ENCODE measurements around the gene PKP4. TPM values are rescaled to one million over a fixed set of nuclear protein-coding genes. Genes with fewer than 3 reads are reported as not detected.
"Not testable (repeated sequence)": the region's sequence is repeated elsewhere in the genome, so short reads cannot be mapped to it uniquely, and the experiment has no call there.

PKP4 gene
- total and polyA plus RNA-seq, 2 donors (not counting 1 experiment from before 2014, with no cell fraction given), result 44.5 to 56.3 TPM

DNA sequence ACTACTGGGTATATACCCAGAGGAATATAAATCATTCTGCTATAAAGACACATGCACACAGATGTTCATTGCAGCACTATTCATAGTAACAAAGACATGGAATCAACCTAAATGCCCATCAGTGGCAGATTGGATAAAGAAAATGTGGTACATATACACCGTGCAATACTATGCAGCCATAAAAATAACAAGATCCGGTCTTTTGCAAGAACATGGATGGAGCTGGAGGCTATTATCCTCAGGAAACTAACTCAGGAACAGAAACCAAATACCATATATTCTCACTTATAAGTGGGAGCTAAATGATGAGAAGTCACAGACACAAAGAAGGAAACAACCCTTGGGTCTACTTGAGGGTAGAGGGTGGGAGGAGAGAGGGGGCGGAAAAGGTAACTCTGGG lies 16.5 kb downstream of the PKP4 start:
- not testable (repeated sequence) for DNase-seq (ENCODE audit: low read depth in 2 of 2); H3K9ac ChIP-seq (ENCODE audit: insufficient read depth, low read length); H3K4me2 ChIP-seq (ENCODE audit: extremely low read depth, insufficient read depth, low read length); H3K4me1 ChIP-seq (ENCODE audit: control insufficient read depth, extremely low read depth, insufficient read depth, low read length); H3K4me3 ChIP-seq (replicated peaks in 1 of 4; ENCODE audit: control extremely low read depth in 1 of 4, insufficient read depth in 1 of 4, low read depth in 3 of 4, low read length in 4 of 4); H3K36me3 ChIP-seq (ENCODE audit: control insufficient read depth, insufficient read depth, low read length); H3K27me3 ChIP-seq (ENCODE audit: control insufficient read depth, insufficient read depth, low read length); H2AFZ ChIP-seq (ENCODE audit: low read length); H3K9me3 ChIP-seq (ENCODE audit: control insufficient read depth, insufficient read depth, low read depth, low read length); H3K27ac ChIP-seq (ENCODE audit: insufficient read depth, low read length); H4K20me1 ChIP-seq (ENCODE audit: control insufficient read depth, extremely low read depth, insufficient read depth, low read length)
- peaks cover 12% of the 10 kb centered on the region for H3K79me2 ChIP-seq (ENCODE audit: control insufficient read depth, insufficient read depth, low read length)

DNA sequence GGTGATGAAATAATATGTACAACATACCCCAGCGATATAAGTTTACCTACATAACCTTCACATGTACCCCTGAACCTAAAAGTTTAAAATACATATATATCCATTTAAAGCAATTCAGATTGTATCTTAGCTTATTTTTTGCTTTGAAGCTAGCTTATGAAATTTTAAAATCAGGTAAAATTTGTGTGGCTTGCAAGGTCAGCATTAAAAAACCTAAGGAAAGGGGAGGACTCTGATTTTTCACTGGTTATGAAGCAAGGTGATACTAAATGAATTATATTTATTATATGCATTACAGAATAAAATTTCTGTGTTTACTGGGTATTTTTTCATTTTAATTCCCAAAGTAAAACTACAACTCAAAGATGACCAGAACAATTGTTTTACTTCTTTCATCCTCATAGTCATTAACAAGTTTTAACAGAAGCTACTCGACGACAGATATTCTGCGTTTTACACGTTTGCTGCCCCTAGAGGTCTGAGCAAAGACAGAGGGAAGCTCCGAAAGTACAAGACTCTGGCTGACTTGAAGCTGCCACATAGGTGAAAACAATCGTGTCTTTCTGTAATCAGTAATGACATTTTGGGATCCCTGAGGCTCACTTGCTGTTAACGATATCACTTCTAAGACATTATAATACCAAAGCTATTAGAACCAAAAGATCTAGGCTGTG lies 17.1 kb downstream of the PKP4 start:
- H3K79me2 ChIP-seq (ENCODE audit: control insufficient read depth, insufficient read depth, low read length), result peaks cover 8% of the 10 kb centered on the region
- no peak overlapping the region for H3K4me3 ChIP-seq (replicated peaks in 1 of 4; ENCODE audit: control extremely low read depth in 1 of 4, insufficient read depth in 1 of 4, low read depth in 3 of 4, low read length in 4 of 4)

DNA sequence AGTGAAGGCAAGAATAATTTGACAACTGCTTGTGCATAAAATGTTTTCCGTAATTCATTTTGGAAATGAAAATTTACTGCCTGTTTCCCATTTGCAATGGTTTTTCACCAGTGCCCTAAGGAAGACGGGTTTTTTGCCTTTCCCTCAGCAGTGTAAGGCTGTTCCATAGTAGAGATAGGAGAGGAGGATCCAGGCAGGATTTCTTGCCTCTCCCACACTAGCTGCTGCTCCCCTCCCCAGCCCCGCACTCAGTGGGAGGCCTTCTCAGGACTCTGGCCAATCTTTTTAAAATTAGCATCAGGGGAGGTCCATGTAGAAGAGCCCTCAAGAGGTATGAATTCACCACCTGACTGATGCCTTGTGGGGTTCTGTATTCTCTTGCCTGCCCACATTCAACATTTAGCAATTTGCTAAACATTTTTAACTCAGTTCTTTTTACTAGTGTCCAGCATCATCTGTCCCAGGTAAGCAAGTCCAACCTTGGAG lies 17.8 kb downstream of the PKP4 start:
- H3K27ac ChIP-seq (ENCODE audit: insufficient read depth, low read length); H3K4me3 ChIP-seq (replicated peaks in 1 of 4; ENCODE audit: control extremely low read depth in 1 of 4, insufficient read depth in 1 of 4, low read depth in 3 of 4, low read length in 4 of 4); H3K27me3 ChIP-seq (ENCODE audit: control insufficient read depth, insufficient read depth, low read length); DNase-seq (ENCODE audit: low read depth in 2 of 2); H2AFZ ChIP-seq (ENCODE audit: low read length); H3K9me3 ChIP-seq (ENCODE audit: control insufficient read depth, insufficient read depth, low read depth, low read length); H3K4me2 ChIP-seq (ENCODE audit: extremely low read depth, insufficient read depth, low read length); H3K36me3 ChIP-seq (ENCODE audit: control insufficient read depth, insufficient read depth, low read length); H4K20me1 ChIP-seq (ENCODE audit: control insufficient read depth, extremely low read depth, insufficient read depth, low read length); H3K9ac ChIP-seq (ENCODE audit: insufficient read depth, low read length); H3K4me1 ChIP-seq (ENCODE audit: control insufficient read depth, extremely low read depth, insufficient read depth, low read length); H3K79me2 ChIP-seq (ENCODE audit: control insufficient read depth, insufficient read depth, low read length): not testable (repeated sequence)

More for the DNA sequence above, 17.1 kb downstream of the PKP4 start:
- Histone ChIP-seq H4K20me1 (ENCODE audit: control insufficient read depth, extremely low read depth, insufficient read depth, low read length) (no peaks in the 10 kb centered on the region), H3K36me3 (ENCODE audit: control insufficient read depth, insufficient read depth, low read length) (no peaks in the 10 kb centered on the region), H3K27ac (ENCODE audit: insufficient read depth, low read length) (no peak overlapping the region), H3K9me3 (ENCODE audit: control insufficient read depth, insufficient read depth, low read depth, low read length) (no peaks in the 10 kb centered on the region), H2AFZ (ENCODE audit: low read length) (no peak overlapping the region), H3K27me3 (ENCODE audit: control insufficient read depth, insufficient read depth, low read length) (no peaks in the 10 kb centered on the region), H3K4me2 (ENCODE audit: extremely low read depth, insufficient read depth, low read length) (no peak overlapping the region), H3K9ac (ENCODE audit: insufficient read depth, low read length) (no peak overlapping the region), H3K4me1 (ENCODE audit: control insufficient read depth, extremely low read depth, insufficient read depth, low read length) (peaks cover 2% of the 10 kb centered on the region)
- TF ChIP-seq EZH2 (IDR thresholded peaks at IDR 0.05; ENCODE audit: low read length, missing control alignments), result no peak
- TF ChIP-seq, protein P1, sequence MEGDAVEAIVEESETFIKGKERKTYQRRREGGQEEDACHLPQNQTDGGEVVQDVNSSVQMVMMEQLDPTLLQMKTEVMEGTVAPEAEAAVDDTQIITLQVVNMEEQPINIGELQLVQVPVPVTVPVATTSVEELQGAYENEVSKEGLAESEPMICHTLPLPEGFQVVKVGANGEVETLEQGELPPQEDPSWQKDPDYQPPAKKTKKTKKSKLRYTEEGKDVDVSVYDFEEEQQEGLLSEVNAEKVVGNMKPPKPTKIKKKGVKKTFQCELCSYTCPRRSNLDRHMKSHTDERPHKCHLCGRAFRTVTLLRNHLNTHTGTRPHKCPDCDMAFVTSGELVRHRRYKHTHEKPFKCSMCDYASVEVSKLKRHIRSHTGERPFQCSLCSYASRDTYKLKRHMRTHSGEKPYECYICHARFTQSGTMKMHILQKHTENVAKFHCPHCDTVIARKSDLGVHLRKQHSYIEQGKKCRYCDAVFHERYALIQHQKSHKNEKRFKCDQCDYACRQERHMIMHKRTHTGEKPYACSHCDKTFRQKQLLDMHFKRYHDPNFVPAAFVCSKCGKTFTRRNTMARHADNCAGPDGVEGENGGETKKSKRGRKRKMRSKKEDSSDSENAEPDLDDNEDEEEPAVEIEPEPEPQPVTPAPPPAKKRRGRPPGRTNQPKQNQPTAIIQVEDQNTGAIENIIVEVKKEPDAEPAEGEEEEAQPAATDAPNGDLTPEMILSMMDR (conservative IDR thresholded peaks at IDR 0.05 in 1 of 2, IDR thresholded peaks at IDR 0.05 in 1 of 2; ENCODE audit: low read depth in 1 of 2, low read length in 2 of 2), result no peak
- DNase-seq (ENCODE audit: low read depth in 2 of 2), result no peak

DNA sequence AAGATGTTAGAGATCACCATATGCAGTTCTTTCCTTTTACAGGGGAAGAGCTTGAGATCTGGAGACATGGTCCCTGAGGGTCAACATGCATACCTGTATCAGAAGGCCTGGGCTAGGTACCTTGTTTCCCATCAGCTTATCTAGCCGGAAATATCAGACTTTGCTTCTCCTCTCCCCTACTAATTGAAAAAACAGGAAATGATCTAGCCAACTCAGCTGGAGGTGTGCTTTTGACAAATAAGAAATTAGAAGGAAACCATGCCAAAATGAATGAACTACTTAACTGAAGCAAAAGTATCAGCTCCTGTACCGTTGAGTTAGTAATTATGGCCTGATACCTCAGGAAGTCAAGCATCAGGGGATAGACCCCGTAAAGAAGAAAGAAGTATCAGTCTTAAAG lies 20.4 kb downstream of the PKP4 start:
- Histone ChIP-seq H3K36me3 (ENCODE audit: control insufficient read depth, insufficient read depth, low read length) (no peaks in the 10 kb centered on the region), H3K4me1 (ENCODE audit: control insufficient read depth, extremely low read depth, insufficient read depth, low read length) (peaks cover 3% of the 10 kb centered on the region), H3K27me3 (ENCODE audit: control insufficient read depth, insufficient read depth, low read length) (no peaks in the 10 kb centered on the region), H4K20me1 (ENCODE audit: control insufficient read depth, extremely low read depth, insufficient read depth, low read length) (no peaks in the 10 kb centered on the region), H3K4me2 (ENCODE audit: extremely low read depth, insufficient read depth, low read length) (no peak overlapping the region), H3K4me3 (replicated peaks in 1 of 4; ENCODE audit: control extremely low read depth in 1 of 4, insufficient read depth in 1 of 4, low read depth in 3 of 4, low read length in 4 of 4) (no peak overlapping the region), H2AFZ (ENCODE audit: low read length) (no peak overlapping the region), H3K27ac (ENCODE audit: insufficient read depth, low read length) (no peak overlapping the region), H3K9me3 (ENCODE audit: control insufficient read depth, insufficient read depth, low read depth, low read length) (no peaks in the 10 kb centered on the region), H3K9ac (ENCODE audit: insufficient read depth, low read length) (no peak overlapping the region), H3K79me2 (ENCODE audit: control insufficient read depth, insufficient read depth, low read length) (peaks cover 13% of the 10 kb centered on the region)
- DNase-seq (ENCODE audit: low read depth in 2 of 2), result no peak
- TF ChIP-seq, protein P1 (conservative IDR thresholded peaks at IDR 0.05 in 1 of 2, IDR thresholded peaks at IDR 0.05 in 1 of 2; ENCODE audit: low read depth in 1 of 2, low read length in 2 of 2), result no peak
- TF ChIP-seq EZH2 (IDR thresholded peaks at IDR 0.05; ENCODE audit: low read length, missing control alignments), result no peak
